IMR-90 (cell line): ENCODE data around the gene KDF1. TPM values are rescaled to one million over a fixed set of nuclear protein-coding genes. Genes with fewer than 3 reads are reported as not detected.

Experiments used
- ATAC-seq: fragments of 200-7000 bp; cut with Tn5 transposase; 2 replicates; pipeline ENCODE4 v1.9.1; 2020; ENCODE audit warnings: low read depth, mild to moderate bottlenecking, moderate library complexity
- BruUV-seq: library from RNA; stranded (reverse); fragments of 400-500 nt; replicated peaks from 2 replicates; lab custom pipeline; 2021; lab: Mats Ljungman, UMichigan
- CTCF ChIA-PET: fragments of 300-600 bp; formaldehyde crosslinking; extraction: SDS; loops from one replicate; lab custom pipeline; 2021; ENCODE audit warnings: antibody characterized with exemption; lab: Yijun Ruan, JAX
- POLR2A ChIA-PET: fragments of 300-600 bp; sonication (Branson Sonifier 250); formaldehyde crosslinking; loops from one replicate; lab custom pipeline; 2022; ENCODE audit warnings: antibody characterized with exemption; ENCODE audit not compliant: unreplicated experiment; lab: Charles Lee
- DNase-seq: peaks from one replicate; pipeline ENCODE4 v3.0.0; 2013
- H2AFZ ChIP-seq: replicated peaks from 2 replicates; pipeline ENCODE3; 2013; ENCODE audit warnings: low read length, mild to moderate bottlenecking; ENCODE audit not compliant: poor library complexity
- H2AK5ac ChIP-seq: 2 replicates; pipeline ENCODE4 v1.6.1; 2013; ENCODE audit warnings: low read depth, low read length, inconsistent platforms
- H2AK9ac ChIP-seq: replicated peaks from 2 replicates; pipeline ENCODE3; 2013; ENCODE audit warnings: mild to moderate bottlenecking, low read depth, low read length, moderate library complexity; ENCODE audit not compliant: poor library complexity
- H2BK120ac ChIP-seq: 2 replicates; pipeline ENCODE4 v1.6.1; 2013; ENCODE audit warnings: low read depth, low read length, inconsistent platforms
- H2BK15ac ChIP-seq: 3 replicates; pipeline ENCODE4 v1.6.1; 2013; ENCODE audit warnings: low read depth, low read length, inconsistent platforms
- H2BK20ac ChIP-seq: 2 replicates; pipeline ENCODE4 v1.6.1; 2013; ENCODE audit warnings: low read depth, mild to moderate bottlenecking, inconsistent platforms, low read length, moderate library complexity
- H2BK5ac ChIP-seq: 2 replicates; pipeline ENCODE4 v1.6.1; 2013; ENCODE audit warnings: mild to moderate bottlenecking, low read depth, low read length, inconsistent platforms; ENCODE audit not compliant: poor library complexity, severe bottlenecking
- H3K14ac ChIP-seq: replicated peaks from 2 replicates; pipeline ENCODE4 v1.6.1; 2013; ENCODE audit warnings: low read depth, low read length, inconsistent platforms
- H3K18ac ChIP-seq: 2 replicates; pipeline ENCODE4 v1.6.1; 2013; ENCODE audit warnings: low read depth, low read length, control low read depth
- H3K23ac ChIP-seq: 2 replicates; pipeline ENCODE4 v1.6.1; 2013; ENCODE audit warnings: low read depth, low read length, inconsistent platforms
- H3K27ac ChIP-seq: 2 replicates; pipeline ENCODE4 v1.5.1; 2013; ENCODE audit warnings: mild to moderate bottlenecking, control low read depth, low read length; ENCODE audit not compliant: insufficient read depth
- H3K27me3 ChIP-seq: 2 replicates; pipeline ENCODE4 v1.6.1; 2013; ENCODE audit warnings: low read length; ENCODE audit not compliant: control insufficient read depth, insufficient read depth
- H3K36me3 ChIP-seq: 2 replicates; pipeline ENCODE4 v1.6.1; 2013; ENCODE audit warnings: low read length, mixed read lengths; ENCODE audit not compliant: control insufficient read depth, insufficient read depth
- H3K4ac ChIP-seq: 2 replicates; pipeline ENCODE4 v1.6.1; 2013; ENCODE audit warnings: low read depth, low read length, inconsistent platforms
- H3K4me1 ChIP-seq: 2 replicates; pipeline ENCODE4 v1.6.1; 2013; ENCODE audit warnings: low read length, mixed read lengths; ENCODE audit not compliant: control insufficient read depth, insufficient read depth
- H3K4me2 ChIP-seq: 2 replicates; pipeline ENCODE4 v1.6.1; 2013; ENCODE audit warnings: low read depth, mild to moderate bottlenecking, control low read depth, low read length, moderate library complexity
- H3K4me3 ChIP-seq: 2 replicates; pipeline ENCODE4 v1.5.1; 2013; ENCODE audit warnings: low read depth, mild to moderate bottlenecking, control low read depth, low read length, moderate library complexity; ENCODE audit not compliant: insufficient read depth
- H3K56ac ChIP-seq: 2 replicates; pipeline ENCODE4 v1.6.1; 2013; ENCODE audit warnings: low read length, inconsistent platforms; ENCODE audit not compliant: insufficient read depth; ENCODE audit errors: extremely low read depth
- H3K79me1 ChIP-seq, 2 experiments: 2 replicates each; pipeline ENCODE4 v1.6.1; 2013; ENCODE audit warnings: low read length in 2 of 2, inconsistent platforms in 1 of 2, low read depth in 1 of 2
- H3K9ac ChIP-seq: 2 replicates; pipeline ENCODE4 v1.6.1; 2013; ENCODE audit warnings: low read depth, low read length, control low read depth
- H3K9me1 ChIP-seq: 2 replicates; pipeline ENCODE4 v1.6.1; 2013; ENCODE audit warnings: low read length, inconsistent platforms; ENCODE audit not compliant: insufficient read depth
- H3K9me3 ChIP-seq: 2 replicates; pipeline ENCODE4 v1.6.1; 2013; ENCODE audit warnings: low read length; ENCODE audit not compliant: control insufficient read depth, insufficient read depth
- H4K20me1 ChIP-seq: 2 replicates; pipeline ENCODE4 v1.6.1; 2013; ENCODE audit warnings: low read length, inconsistent platforms; ENCODE audit not compliant: insufficient read depth
- H4K5ac ChIP-seq: 2 replicates; pipeline ENCODE4 v1.6.1; 2013; ENCODE audit warnings: mild to moderate bottlenecking, low read depth, low read length, control low read depth
- H4K8ac ChIP-seq, 2 experiments: 2 replicates each; pipeline ENCODE4 v1.6.1; 2013; ENCODE audit warnings: low read depth in 2 of 2, low read length in 2 of 2, control low read depth in 1 of 2, inconsistent platforms in 1 of 2
- H4K91ac ChIP-seq: 2 replicates; pipeline ENCODE4 v1.6.1; 2013; ENCODE audit warnings: low read depth, low read length, inconsistent platforms; ENCODE audit not compliant: insufficient read depth
- FOS ChIP-seq: fragments of 150-350 bp; IDR thresholded peaks from 2 replicates; pipeline ENCODE4 v1.6.1; 2016; ENCODE audit warnings: low read depth, low read length
- MAFK ChIP-seq: IDR thresholded peaks from 2 replicates; pipeline ENCODE4 v1.6.1; 2012; ENCODE audit warnings: low read depth, low read length, improper control_type of control experiment
- NFE2L2 ChIP-seq: fragments of 150-350 bp; IDR thresholded peaks from 2 replicates; pipeline ENCODE4 v1.6.1; 2016; ENCODE audit warnings: low read depth, mild to moderate bottlenecking, low read length
- POLR2A ChIP-seq: IDR thresholded peaks from 2 replicates; pipeline ENCODE4 v1.6.1; 2012; ENCODE audit warnings: mild to moderate bottlenecking, low read depth, low read length
- RAD21 ChIP-seq: IDR thresholded peaks from 2 replicates; pipeline ENCODE4 v1.6.1; 2012; ENCODE audit warnings: low read length, improper control_type of control experiment
- RCOR1 ChIP-seq: IDR thresholded peaks from 2 replicates; pipeline ENCODE4 v1.6.1; 2012; ENCODE audit warnings: mild to moderate bottlenecking, low read length, improper control_type of control experiment; ENCODE audit not compliant: insufficient replicate concordance
- SMC3 ChIP-seq: fragments of 150-350 bp; IDR thresholded peaks from 2 replicates; pipeline ENCODE4 v1.6.1; 2016; ENCODE audit warnings: low read depth, mild to moderate bottlenecking, antibody characterized with exemption, low read length, moderate library complexity
- WGBS, 2 experiments: methylation state at CpG; one replicate each; pipeline versions ENCODE4 v1.1.5 to v1.1.7; 2013; ENCODE audit warnings: missing lambda C conversion rate in 2 of 2; ENCODE audit not compliant: insufficient read length in 1 of 2; ENCODE audit errors: extremely low coverage in 2 of 2; 5-methylcytosine and 5-hydroxymethylcytosine counted together
- dilution Hi-C: fragments of 300-500 bp; cut with HindIII; formaldehyde crosslinking; loops from one replicate; pipeline ENCODE4 v1.14.3; 2018; ENCODE audit warnings: low sequenced_read_pairs; ENCODE audit not compliant: unreplicated experiment
- in situ Hi-C: fragments of 300-500 bp; cut with MboI; formaldehyde crosslinking; loops from 3 replicates; pipeline ENCODE4 v1.14.3; 2019; ENCODE audit warnings: low sequenced_read_pairs, inconsistent platforms, mixed read lengths
- intact Hi-C: fragments of 100-400 bp; cut with micrococcal nuclease; formaldehyde crosslinking; loops from 2 replicates; pipeline ENCODE4 v1.10.0; 2022
- polyA plus RNA-seq, 3 experiments: library from polyadenylated mRNA; depleted of rRNA; stranded (reverse); fragments of >200 nt; gene quantifications; 2 replicates each; pipeline ENCODE4 v1.2.3, GENCODE V29; 2012; ENCODE audit warnings: low replicate concordance in 1 of 3
- total RNA-seq: library from RNA; depleted of rRNA; stranded (reverse); fragments of >200 nt; gene quantifications from 2 replicates; pipeline ENCODE4 v1.2.3, GENCODE V29; 2012
- TF ChIP-seq, protein P1 (sequence below): fragments of 150-350 bp; IDR thresholded peaks from 2 replicates; pipeline ENCODE4 v1.6.1; 2016; ENCODE audit warnings: low read depth, mild to moderate bottlenecking, low read length, moderate library complexity, borderline replicate concordance
- TF ChIP-seq, protein P2 (sequence below): conservative IDR thresholded peaks from 2 replicates; pipeline ENCODE4 v1.5.1; 2012; ENCODE audit warnings: mild to moderate bottlenecking, low read depth, low read length, improper control_type of control experiment

KDF1 gene
- total and polyA plus RNA-seq, 2 of the 4 experiments (the other 2 are of a cell fraction) = not detected

DNA sequence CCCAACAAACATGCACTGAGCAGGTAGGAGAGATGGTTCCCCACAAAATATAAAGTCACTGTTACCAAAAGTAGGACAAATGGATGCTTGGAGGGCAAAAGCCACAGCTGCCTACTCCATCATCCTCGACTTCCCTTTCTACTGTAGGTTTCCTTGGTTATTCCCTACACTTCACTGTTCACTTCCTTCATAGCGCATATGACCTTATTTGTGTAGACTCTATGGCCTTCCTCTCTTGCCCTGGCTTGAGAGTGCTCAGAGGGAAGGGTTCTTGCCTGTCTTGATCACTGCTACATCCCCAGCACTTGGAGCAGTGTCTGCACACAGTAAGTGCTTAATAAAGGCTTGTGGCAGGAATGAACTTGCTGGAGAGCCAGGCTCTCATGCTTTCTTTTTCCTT, 18.6 kb upstream of the KDF1 start:
- 83% methylated on average over 1 of the region's 2 CpGs; no CpG with 5 or more reads in 1 of the 2 experiments for WGBS, 2 experiments
- no peak for DNase-seq

More for the DNA sequence above, 18.6 kb upstream of the KDF1 start:
- no peak overlapping the region for H3K9ac ChIP-seq
- in situ Hi-C loops = no loop called here
- no peak overlapping the region for H2BK5ac ChIP-seq
- ATAC-seq = no peak
- H3K56ac ChIP-seq = no peak overlapping the region
- no peaks in the 10 kb centered on the region for H3K27me3 ChIP-seq
- BruUV-seq = no TSS peak
- H3K14ac ChIP-seq = no peak overlapping the region
- TF ChIP-seq MAFK = no peak
- TF ChIP-seq NFE2L2 = no peak
- TF ChIP-seq RCOR1 = no peak
- TF ChIP-seq, protein P1, sequence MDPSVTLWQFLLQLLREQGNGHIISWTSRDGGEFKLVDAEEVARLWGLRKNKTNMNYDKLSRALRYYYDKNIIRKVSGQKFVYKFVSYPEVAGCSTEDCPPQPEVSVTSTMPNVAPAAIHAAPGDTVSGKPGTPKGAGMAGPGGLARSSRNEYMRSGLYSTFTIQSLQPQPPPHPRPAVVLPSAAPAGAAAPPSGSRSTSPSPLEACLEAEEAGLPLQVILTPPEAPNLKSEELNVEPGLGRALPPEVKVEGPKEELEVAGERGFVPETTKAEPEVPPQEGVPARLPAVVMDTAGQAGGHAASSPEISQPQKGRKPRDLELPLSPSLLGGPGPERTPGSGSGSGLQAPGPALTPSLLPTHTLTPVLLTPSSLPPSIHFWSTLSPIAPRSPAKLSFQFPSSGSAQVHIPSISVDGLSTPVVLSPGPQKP = no peak
- no peak for TF ChIP-seq POLR2A
- TF ChIP-seq RAD21 = no peak
- TF ChIP-seq FOS = no peak
- TF ChIP-seq SMC3 = no peak
- TF ChIP-seq, protein P2, sequence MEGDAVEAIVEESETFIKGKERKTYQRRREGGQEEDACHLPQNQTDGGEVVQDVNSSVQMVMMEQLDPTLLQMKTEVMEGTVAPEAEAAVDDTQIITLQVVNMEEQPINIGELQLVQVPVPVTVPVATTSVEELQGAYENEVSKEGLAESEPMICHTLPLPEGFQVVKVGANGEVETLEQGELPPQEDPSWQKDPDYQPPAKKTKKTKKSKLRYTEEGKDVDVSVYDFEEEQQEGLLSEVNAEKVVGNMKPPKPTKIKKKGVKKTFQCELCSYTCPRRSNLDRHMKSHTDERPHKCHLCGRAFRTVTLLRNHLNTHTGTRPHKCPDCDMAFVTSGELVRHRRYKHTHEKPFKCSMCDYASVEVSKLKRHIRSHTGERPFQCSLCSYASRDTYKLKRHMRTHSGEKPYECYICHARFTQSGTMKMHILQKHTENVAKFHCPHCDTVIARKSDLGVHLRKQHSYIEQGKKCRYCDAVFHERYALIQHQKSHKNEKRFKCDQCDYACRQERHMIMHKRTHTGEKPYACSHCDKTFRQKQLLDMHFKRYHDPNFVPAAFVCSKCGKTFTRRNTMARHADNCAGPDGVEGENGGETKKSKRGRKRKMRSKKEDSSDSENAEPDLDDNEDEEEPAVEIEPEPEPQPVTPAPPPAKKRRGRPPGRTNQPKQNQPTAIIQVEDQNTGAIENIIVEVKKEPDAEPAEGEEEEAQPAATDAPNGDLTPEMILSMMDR = no peak
- no peaks in the 10 kb centered on the region for H3K9me3 ChIP-seq
- dilution Hi-C loops = no loop called here
- no peak overlapping the region for H3K27ac ChIP-seq
- no peak overlapping the region for H2BK20ac ChIP-seq
- H3K23ac ChIP-seq = no peak overlapping the region
- peak overlapping the region; percentile 2 for H2AFZ ChIP-seq
- H3K36me3 ChIP-seq = no peaks in the 10 kb centered on the region
- H3K9me1 ChIP-seq = no peaks in the 10 kb centered on the region; the same call in 1 of the 2 replicates
- H2BK120ac ChIP-seq = no peak overlapping the region
- intact Hi-C loops = no loop called here
- H3K18ac ChIP-seq = no peak overlapping the region
- no peak overlapping the region for H4K8ac ChIP-seq
- no peak overlapping the region for H3K4me2 ChIP-seq
- H3K79me1 ChIP-seq = no peaks in the 10 kb centered on the region
- ChIA-PET POLR2A (no interaction called here), CTCF (no interaction called here)
- H4K20me1 ChIP-seq = no peaks in the 10 kb centered on the region
- 0 out of 2 replicates have a peak, but pooled peaks cover 2% of the 10 kb centered on the region for H3K4me1 ChIP-seq
- no peak overlapping the region for H4K5ac ChIP-seq
- H4K91ac ChIP-seq = no peak overlapping the region
- no peak overlapping the region for H3K4ac ChIP-seq
- H2BK15ac ChIP-seq = no peak overlapping the region
- H2AK9ac ChIP-seq = no peak overlapping the region
- no peak overlapping the region for H3K4me3 ChIP-seq
- H2AK5ac ChIP-seq = peak overlapping the region; percentile 60; the same call in 1 of the 2 replicates
